ENCODE measurements around the gene RAI1. TPM values are rescaled to one million over a fixed set of nuclear protein-coding genes. Genes with fewer than 3 reads are reported as not detected.

RAI1 gene
- total RNA-seq, 1 donor from 2014 or later = 24.7 TPM

GRCh38 chr17:17794382-17794781 is 113.1 kb downstream of the RAI1 start:
- no peak overlapping the region for H3K4me3 ChIP-seq

GRCh38 chr17:17795296-17795695 is 114.0 kb downstream of the RAI1 start:
- Histone ChIP-seq H3K27me3 (no peaks in the 10 kb centered on the region), H3K27ac (no peak overlapping the region), H3K36me3 (peaks cover 43 to 46% of the 10 kb centered on the region in 2 donors), H3K4me3 (no peak overlapping the region), H3K4me1 (no peaks in the 10 kb centered on the region), H3K9me3 (no peaks in the 10 kb centered on the region)
- no peak for TF ChIP-seq CTCF (IDR thresholded peaks at IDR 0.05)
- intact Hi-C loops (cut with DNase I) = no loop called here
- DNase-seq (ENCODE audit: low spot score in 2 of 2) = no peak

More at GRCh38 chr17:17794382-17794781, 113.1 kb downstream of the RAI1 start:
- no peak for TF ChIP-seq CTCF (IDR thresholded peaks at IDR 0.05)
- intact Hi-C loops (cut with DNase I) = no loop called here
- H3K4me1 ChIP-seq = no peaks in the 10 kb centered on the region
- no peak for DNase-seq (ENCODE audit: low spot score in 2 of 2)
- H3K27me3 ChIP-seq = no peaks in the 10 kb centered on the region
- no peaks in the 10 kb centered on the region for H3K9me3 ChIP-seq
- H3K36me3 ChIP-seq = peaks cover 43 to 46% of the 10 kb centered on the region in 2 donors
- H3K27ac ChIP-seq = no peak overlapping the region

- Histone ChIP-seq H3K27me3 (no peaks in the 10 kb centered on the region), H3K4me1 (no peaks in the 10 kb centered on the region)
- intact Hi-C loops (cut with DNase I) = no loop called here
Observed at GRCh38 chr17:17795946-17796786, 114.9 kb downstream of the RAI1 start.

GRCh38 chr17:17796787-17797061 is 115.5 kb downstream of the RAI1 start:
- Histone ChIP-seq H3K4me1 (no peaks in the 10 kb centered on the region), H3K36me3 (peaks cover 43 to 46% of the 10 kb centered on the region in 2 donors), H3K9me3 (no peaks in the 10 kb centered on the region), H3K27me3 (no peaks in the 10 kb centered on the region), H3K27ac (no peak overlapping the region), H3K4me3 (no peak overlapping the region)
- intact Hi-C loops (cut with DNase I) = no loop called here
- TF ChIP-seq CTCF (IDR thresholded peaks at IDR 0.05) = no peak
- no peak for DNase-seq (ENCODE audit: low spot score in 2 of 2)

More at GRCh38 chr17:17795946-17796786, 114.9 kb downstream of the RAI1 start:
- no peak overlapping the region for H3K27ac ChIP-seq
- DNase-seq (ENCODE audit: low spot score in 2 of 2) = no peak
- no peak overlapping the region for H3K4me3 ChIP-seq
- peaks cover 43 to 46% of the 10 kb centered on the region in 2 donors for H3K36me3 ChIP-seq
- no peak for TF ChIP-seq CTCF (IDR thresholded peaks at IDR 0.05)
- H3K9me3 ChIP-seq = no peaks in the 10 kb centered on the region

GRCh38 chr17:17797119-17797809 is 116.0 kb downstream of the RAI1 start:
- no peak for TF ChIP-seq CTCF (IDR thresholded peaks at IDR 0.05)
- intact Hi-C loops (cut with DNase I) = no loop called here

More at GRCh38 chr17:17797119-17797809, 116.0 kb downstream of the RAI1 start:
- no peaks in the 10 kb centered on the region for H3K9me3 ChIP-seq
- H3K27ac ChIP-seq = no peak overlapping the region
- H3K27me3 ChIP-seq = no peaks in the 10 kb centered on the region
- DNase-seq (ENCODE audit: low spot score in 2 of 2) = no peak
- H3K36me3 ChIP-seq = peaks cover 43 to 46% of the 10 kb centered on the region in 2 donors
- H3K4me1 ChIP-seq = no peaks in the 10 kb centered on the region
- H3K4me3 ChIP-seq = no peak overlapping the region
